ENCODE data around the gene RBM38.

The RBM38 gene

GRCh38 chr20:57374931-57375651 is 16.1 kb upstream of the RBM38 start:
- DNase-seq (ENCODE audit: low read depth), result no peak

- DNase-seq (ENCODE audit: low read depth), result no peak
Observed at GRCh38 chr20:57375652-57376230, 15.5 kb upstream of the RBM38 start.

GRCh38 chr20:57377350-57377749 is 13.8 kb upstream of the RBM38 start:
- no peak for DNase-seq (ENCODE audit: low read depth)

GRCh38 chr20:57378107-57378506 is 13.1 kb upstream of the RBM38 start:
- no peak for DNase-seq (ENCODE audit: low read depth)

GRCh38 chr20:57378646-57379262 is 12.4 kb upstream of the RBM38 start:
- DNase-seq (ENCODE audit: low read depth), result no peak

- DNase-seq (ENCODE audit: low read depth), result no peak
Observed at GRCh38 chr20:57379263-57379647, 11.9 kb upstream of the RBM38 start.

- no peak for DNase-seq (ENCODE audit: low read depth)
Observed at GRCh38 chr20:57380081-57380750, 11.0 kb upstream of the RBM38 start.

GRCh38 chr20:57381596-57382503 is 9.3 kb upstream of the RBM38 start:
- DNase-seq (ENCODE audit: low read depth), result peak; percentile 21

GRCh38 chr20:57382516-57382915 is 8.7 kb upstream of the RBM38 start:
- DNase-seq (ENCODE audit: low read depth), result no peak

GRCh38 chr20:57383447-57384347 is 7.5 kb upstream of the RBM38 start:
- no peak for DNase-seq (ENCODE audit: low read depth)

- no peak for DNase-seq (ENCODE audit: low read depth)
Observed at GRCh38 chr20:57384486-57384885, 6.7 kb upstream of the RBM38 start.

- no peak for DNase-seq (ENCODE audit: low read depth)
Observed at GRCh38 chr20:57384953-57385761, 6.0 kb upstream of the RBM38 start.

- no peak for DNase-seq (ENCODE audit: low read depth)
Observed at GRCh38 chr20:57385940-57386339, 5.3 kb upstream of the RBM38 start.

GRCh38 chr20:57386762-57387161 is 4.4 kb upstream of the RBM38 start:
- DNase-seq (ENCODE audit: low read depth), result no peak

GRCh38 chr20:57387463-57387862 is 3.7 kb upstream of the RBM38 start:
- DNase-seq (ENCODE audit: low read depth), result no peak

GRCh38 chr20:57387945-57388371 is 3.2 kb upstream of the RBM38 start:
- no peak for DNase-seq (ENCODE audit: low read depth)

GRCh38 chr20:57388953-57389694 is 2.1 kb upstream of the RBM38 start:
- no peak for DNase-seq (ENCODE audit: low read depth)

GRCh38 chr20:57389695-57390603 is 1.2 kb upstream of the RBM38 start:
- no peak for DNase-seq (ENCODE audit: low read depth)
